OCI-LY1 (cell line): ENCODE data around the gene ATP6AP2.

ENCODE experiments used
- CTCF ChIP-seq: fragments of 200-600 bp; sonication (generic), shearing (Covaris generic); IDR thresholded peaks from 2 replicates; pipeline ENCODE4 v1.5.1; 2017; ENCODE audit warnings: mild to moderate bottlenecking, antibody characterized with exemption, low read length, moderate library complexity, mixed read lengths
- EZH2 ChIP-seq: fragments of 200-600 bp; sonication (generic), shearing (Covaris generic); IDR thresholded peaks from 2 replicates; pipeline ENCODE4 v1.8.0; 2017; ENCODE audit warnings: borderline replicate concordance, mixed run types, mild to moderate bottlenecking, antibody characterized with exemption, low read length, moderate library complexity, mixed read lengths

GRCh38 chrX:40558590-40558989, 22.2 kb upstream of the ATP6AP2 start:
- TF ChIP-seq CTCF (no peak), EZH2 (no peak)
